Measurements from ENCODE around the gene GNB1.
A peak's percentile ranks its signal among the peaks of the same experiment; 100 is the strongest.

The GNB1 gene

GRCh38 chr1:1922956-1923833 is 32.3 kb upstream of the GNB1 start:
- no peak for DNase-seq

GRCh38 chr1:1922702-1922955 is 31.7 kb upstream of the GNB1 start:
- no peak for DNase-seq

GRCh38 chr1:1921901-1922701 is 31.2 kb upstream of the GNB1 start:
- no peak for DNase-seq

GRCh38 chr1:1921459-1921862 is 30.6 kb upstream of the GNB1 start:
- DNase-seq = no peak

GRCh38 chr1:1920608-1921458 is 29.9 kb upstream of the GNB1 start:
- DNase-seq = no peak

- no peak for DNase-seq
These were observed 29.2 kb upstream of the GNB1 start for GRCh38 chr1:1920057-1920607.

- DNase-seq = peak; percentile 99
These were observed 28.6 kb upstream of the GNB1 start for GRCh38 chr1:1919304-1920056.

- DNase-seq = peak in 1 of 2 experiments; percentile 20
These were observed 28.0 kb upstream of the GNB1 start, which contains the start of gene TMEM52 for GRCh38 chr1:1918901-1919303. Gene TMEM52, minus strand, starts transcription at chr1:1919279. Its CDS starts 14 bp downstream, at chr1:1919265.

- no peak for DNase-seq
These were observed 27.4 kb upstream of the GNB1 start for GRCh38 chr1:1917995-1918900.

GRCh38 chr1:1917304-1917976 is 26.6 kb upstream of the GNB1 start:
- DNase-seq = no peak

- no peak for DNase-seq
These were observed 26.0 kb upstream of the GNB1 start for GRCh38 chr1:1916851-1917251.

GRCh38 chr1:1915911-1916840 is 25.3 kb upstream of the GNB1 start:
- no peak for DNase-seq

GRCh38 chr1:1914971-1915692 is 24.2 kb upstream of the GNB1 start, which contains the start of gene CALML6:
Gene CALML6, plus strand, starts transcription at chr1:1915260. Its CDS starts 21 bp downstream, at chr1:1915281.
- no peak for DNase-seq

- no peak for DNase-seq
These were observed 23.4 kb upstream of the GNB1 start for GRCh38 chr1:1914101-1914970.

GRCh38 chr1:1911350-1912041 is 20.6 kb upstream of the GNB1 start:
- no peak for DNase-seq

GRCh38 chr1:1910651-1911331 is 19.9 kb upstream of the GNB1 start:
- DNase-seq = no peak
